Activated CD8-positive, alpha-beta T cell treated with anti-CD3 and anti-CD28 coated beads for 36 hours (primary cell): ENCODE data around the gene RPS6KA5. TPM values are rescaled to one million over a fixed set of nuclear protein-coding genes. Genes with fewer than 3 reads are reported as not detected.
"Not testable (repeated sequence)": the region's sequence is repeated elsewhere in the genome, so short reads cannot be mapped to it uniquely, and the experiment has no call there.

Source experiments
- ATAC-seq: fragments of 200-7000 bp; cut with Tn5 transposase; one replicate; pipeline ENCODE4 v1.10.0; 2021; ENCODE audit warnings: mild to moderate bottlenecking, moderate library complexity
- CTCF ChIA-PET: fragments of 350-600 bp; sonication (Branson Sonifier 250); formaldehyde crosslinking; loops from one replicate; lab custom pipeline; 2021; ENCODE audit warnings: antibody characterized with exemption; lab: Charles Lee
- POLR2A ChIA-PET: fragments of 350-600 bp; sonication (Branson Sonifier 250); formaldehyde crosslinking; loops from one replicate; lab custom pipeline; 2021; ENCODE audit warnings: antibody characterized with exemption; lab: Charles Lee
- DNase-seq: peaks from one replicate; pipeline ENCODE4 v3.0.0-alpha.2; 2020
- H3K27ac Mint-ChIP-seq: one replicate; pipeline ENCODE4 v1.8.0; 2021; ENCODE audit warnings: mild to moderate bottlenecking, mixed read lengths
- H3K27me3 Mint-ChIP-seq: one replicate; pipeline ENCODE4 v1.8.0; 2021; ENCODE audit warnings: mixed read lengths
- H3K36me3 Mint-ChIP-seq: one replicate; pipeline ENCODE4 v1.8.0; 2021; ENCODE audit warnings: low read depth, mixed read lengths
- H3K4me1 Mint-ChIP-seq: one replicate; pipeline ENCODE4 v1.8.0; 2021; ENCODE audit warnings: low read depth, mixed read lengths
- H3K4me3 Mint-ChIP-seq: one replicate; pipeline ENCODE4 v1.8.0; 2021; ENCODE audit warnings: mild to moderate bottlenecking, moderate library complexity, mixed read lengths
- H3K9me3 Mint-ChIP-seq: one replicate; pipeline ENCODE4 v1.8.0; 2021; ENCODE audit warnings: mixed read lengths
- intact Hi-C: fragments of 100-400 bp; cut with micrococcal nuclease; formaldehyde crosslinking; loops from one replicate; pipeline ENCODE4 v1.10.0; 2022
- total RNA-seq, 2 experiments: library from RNA; stranded (reverse); gene quantifications; one replicate each; pipeline ENCODE4 v1.2.3, GENCODE V29; 2021
- TF ChIP-seq, protein P1 (sequence below): fragments of 200-600 bp; IDR thresholded peaks from one replicate; pipeline ENCODE4 v1.8.0; 2022; ENCODE audit warnings: antibody characterized with exemption, mild to moderate bottlenecking

RPS6KA5 gene
- total RNA-seq, 2 experiments from 2014 or later = 12.8 to 12.9 TPM

DNA sequence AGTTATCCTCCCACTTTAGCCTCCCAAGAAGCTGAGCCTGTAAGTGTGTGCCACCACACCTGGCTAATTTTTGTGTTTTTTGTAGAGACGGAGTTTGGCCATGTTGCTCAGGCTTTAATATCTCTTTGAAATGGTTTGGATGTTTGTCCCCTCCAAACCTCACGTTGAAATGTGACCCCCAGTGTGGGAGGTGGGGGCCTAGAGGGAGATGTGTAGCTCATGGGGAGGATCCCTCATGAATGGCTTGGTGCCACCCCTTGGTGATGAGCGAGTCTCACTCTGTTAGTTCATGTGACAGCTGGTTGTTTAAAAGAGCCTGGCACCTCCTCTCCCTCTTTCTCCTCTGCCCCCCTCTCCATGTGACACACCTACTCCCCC lies 220.6 kb downstream of the RPS6KA5 start:
- H3K4me1 Mint-ChIP-seq = peaks cover 18% of the 10 kb centered on the region
- POLR2A ChIA-PET = interaction anchor here (0.6 to 0.7 kb wide), 2 partner anchors 296 to 490 kb away, joined by 3 read pairs; no protein-coding TSS in a partner anchor
- no peak overlapping the region for H3K4me3 Mint-ChIP-seq
- intact Hi-C loops = no loop called here
- DNase-seq = no peak
- no peak overlapping the region for H3K27ac Mint-ChIP-seq
- H3K9me3 Mint-ChIP-seq = no peaks in the 10 kb centered on the region
- ATAC-seq = no peak
- CTCF ChIA-PET = no interaction called here
- no peaks in the 10 kb centered on the region for H3K36me3 Mint-ChIP-seq
- TF ChIP-seq, protein P1, sequence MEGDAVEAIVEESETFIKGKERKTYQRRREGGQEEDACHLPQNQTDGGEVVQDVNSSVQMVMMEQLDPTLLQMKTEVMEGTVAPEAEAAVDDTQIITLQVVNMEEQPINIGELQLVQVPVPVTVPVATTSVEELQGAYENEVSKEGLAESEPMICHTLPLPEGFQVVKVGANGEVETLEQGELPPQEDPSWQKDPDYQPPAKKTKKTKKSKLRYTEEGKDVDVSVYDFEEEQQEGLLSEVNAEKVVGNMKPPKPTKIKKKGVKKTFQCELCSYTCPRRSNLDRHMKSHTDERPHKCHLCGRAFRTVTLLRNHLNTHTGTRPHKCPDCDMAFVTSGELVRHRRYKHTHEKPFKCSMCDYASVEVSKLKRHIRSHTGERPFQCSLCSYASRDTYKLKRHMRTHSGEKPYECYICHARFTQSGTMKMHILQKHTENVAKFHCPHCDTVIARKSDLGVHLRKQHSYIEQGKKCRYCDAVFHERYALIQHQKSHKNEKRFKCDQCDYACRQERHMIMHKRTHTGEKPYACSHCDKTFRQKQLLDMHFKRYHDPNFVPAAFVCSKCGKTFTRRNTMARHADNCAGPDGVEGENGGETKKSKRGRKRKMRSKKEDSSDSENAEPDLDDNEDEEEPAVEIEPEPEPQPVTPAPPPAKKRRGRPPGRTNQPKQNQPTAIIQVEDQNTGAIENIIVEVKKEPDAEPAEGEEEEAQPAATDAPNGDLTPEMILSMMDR = no peak
- H3K27me3 Mint-ChIP-seq = peaks cover 12% of the 10 kb centered on the region

DNA sequence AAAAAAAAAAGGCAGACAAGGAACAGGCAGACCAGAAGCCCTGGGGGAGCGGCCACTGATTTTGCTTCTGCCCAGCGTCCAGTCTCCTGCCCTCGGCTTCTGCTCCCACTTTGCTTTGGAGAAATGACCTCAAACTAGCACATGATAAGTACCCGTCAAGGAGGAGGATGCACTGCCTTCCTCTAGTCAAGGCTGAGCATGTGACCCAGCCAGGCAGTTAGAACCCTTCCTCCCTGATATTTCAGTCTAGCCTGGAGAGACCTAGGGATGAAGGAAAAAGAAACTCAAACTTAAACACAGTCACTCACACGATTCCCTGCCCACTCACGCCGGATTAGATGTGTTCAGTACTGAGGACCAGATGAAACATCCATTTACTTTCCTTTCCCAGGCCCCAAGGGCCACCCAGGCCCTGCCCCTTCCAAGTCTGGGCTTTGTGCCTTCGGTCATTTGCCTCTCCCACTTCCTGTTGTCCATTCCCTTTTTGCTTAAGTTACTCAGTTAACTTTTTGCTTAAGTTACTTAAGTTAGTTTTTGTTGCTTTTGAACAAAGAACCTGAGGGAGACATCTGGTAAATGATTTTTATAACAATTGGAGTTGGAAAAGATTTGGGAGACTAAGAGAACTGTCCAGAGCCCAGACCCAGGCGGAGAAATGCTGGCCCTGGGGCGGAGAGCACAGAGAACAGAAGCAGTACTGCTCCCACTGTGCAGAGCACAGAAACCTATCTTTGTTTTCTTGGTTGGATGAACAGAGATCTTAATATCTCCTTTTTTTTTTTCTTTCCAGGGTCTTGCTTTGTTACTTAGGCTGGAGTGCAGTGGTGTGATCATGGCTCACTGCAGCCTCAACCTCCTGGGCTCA lies 221.2 kb downstream of the RPS6KA5 start:
- Mint-ChIP-seq H3K4me1 (peaks cover 18% of the 10 kb centered on the region), H3K4me3 (no peak overlapping the region), H3K36me3 (no peaks in the 10 kb centered on the region), H3K9me3 (no peaks in the 10 kb centered on the region), H3K27ac (no peak overlapping the region), H3K27me3 (peaks cover 12% of the 10 kb centered on the region)
- ATAC-seq = no peak
- TF ChIP-seq, protein P1 = no peak
- no peak for DNase-seq
- intact Hi-C loops = no loop called here
- ChIA-PET CTCF (no interaction called here), POLR2A (interaction anchor here (0.7 kb wide), 1 partner anchor 490 kb away, joined by 3 read pairs; no protein-coding TSS in a partner anchor)

GRCh38 chr14:90838531-90838930 lies 221.9 kb downstream of the RPS6KA5 start:
- H3K36me3 Mint-ChIP-seq, H3K27ac Mint-ChIP-seq, CTCF ChIA-PET, H3K9me3 Mint-ChIP-seq, ATAC-seq, DNase-seq, POLR2A ChIA-PET, H3K4me3 Mint-ChIP-seq, intact Hi-C loops: not testable (repeated sequence)
- H3K27me3 Mint-ChIP-seq = peaks cover 12% of the 10 kb centered on the region
- H3K4me1 Mint-ChIP-seq = peaks cover 18% of the 10 kb centered on the region

DNA sequence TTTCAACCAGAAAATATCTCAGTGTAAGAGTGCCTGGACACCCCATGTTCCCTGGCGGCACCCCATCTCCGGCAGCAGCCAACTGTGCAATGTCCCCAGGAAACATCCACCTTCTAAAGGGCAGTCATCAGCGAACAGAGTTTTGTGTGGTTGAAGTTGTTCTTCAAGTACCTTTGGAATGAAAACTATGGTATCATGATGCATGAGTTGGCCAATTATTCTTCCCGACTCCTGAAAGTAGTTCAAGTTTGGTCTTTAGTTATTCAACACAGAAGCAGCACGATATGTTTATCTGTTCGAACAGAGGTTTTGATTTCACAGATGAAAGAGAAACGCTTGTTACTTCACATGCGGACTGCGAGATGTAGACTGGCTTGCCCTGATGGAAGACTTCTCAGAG lies 223.1 kb downstream of the RPS6KA5 start:
- DNase-seq = no peak
- TF ChIP-seq, protein P1 = no peak
- intact Hi-C loops = no loop called here
- H3K9me3 Mint-ChIP-seq = no peaks in the 10 kb centered on the region
- H3K27ac Mint-ChIP-seq = no peak overlapping the region
- peaks cover 12% of the 10 kb centered on the region for H3K27me3 Mint-ChIP-seq
- POLR2A ChIA-PET = no interaction called here
- ATAC-seq = no peak
- CTCF ChIA-PET = no interaction called here
- no peaks in the 10 kb centered on the region for H3K36me3 Mint-ChIP-seq
- no peak overlapping the region for H3K4me3 Mint-ChIP-seq
- H3K4me1 Mint-ChIP-seq = peaks cover 13% of the 10 kb centered on the region

- TF ChIP-seq, protein P1 = no peak
- Mint-ChIP-seq H3K9me3 (no peaks in the 10 kb centered on the region), H3K4me3 (no peak overlapping the region), H3K27me3 (peaks cover 12% of the 10 kb centered on the region), H3K27ac (no peak overlapping the region), H3K36me3 (no peaks in the 10 kb centered on the region), H3K4me1 (peaks cover 13% of the 10 kb centered on the region)
- ChIA-PET POLR2A (interaction anchor here (0.6 kb wide), 1 partner anchor 24 kb away, joined by 6 read pairs; no protein-coding TSS in a partner anchor), CTCF (interaction anchor here (0.8 kb wide), 1 partner anchor 25 kb away, joined by 3 read pairs; no protein-coding TSS in a partner anchor)
- DNase-seq = no peak
- intact Hi-C loops = no loop called here
- ATAC-seq = no peak
Observed at GRCh38 chr14:90836692-90837063, 223.8 kb downstream of the RPS6KA5 start.
